Measurements from ENCODE around the gene C10orf143. TPM values are rescaled to one million over a fixed set of nuclear protein-coding genes. Genes with fewer than 3 reads are reported as not detected.

C10orf143 gene
- total RNA-seq, 1 donor from 2014 or later: 0.11 TPM

- Histone ChIP-seq H3K27me3 (no peaks in the 10 kb centered on the region), H3K9me3 (no peaks in the 10 kb centered on the region), H3K4me1 (no peaks in the 10 kb centered on the region), H3K4me3 (no peak overlapping the region), H3K27ac (no peak overlapping the region), H3K36me3 (no peaks in the 10 kb centered on the region)
- DNase-seq (ENCODE audit: low spot score in 2 of 2): no peak
- intact Hi-C loops (cut with DNase I): no loop called here
- no peak for TF ChIP-seq CTCF (IDR thresholded peaks at IDR 0.05)
These were observed 91.9 kb downstream of the C10orf143 start for GRCh38 chr10:130018730-130019185.

- DNase-seq (ENCODE audit: low spot score in 2 of 2): no peak
- no peak overlapping the region for H3K27ac ChIP-seq
- intact Hi-C loops (cut with DNase I): no loop called here
- no peaks in the 10 kb centered on the region for H3K4me1 ChIP-seq
- no peaks in the 10 kb centered on the region for H3K27me3 ChIP-seq
- H3K9me3 ChIP-seq: no peaks in the 10 kb centered on the region
- no peak for TF ChIP-seq CTCF (IDR thresholded peaks at IDR 0.05)
- no peaks in the 10 kb centered on the region for H3K36me3 ChIP-seq
- no peak overlapping the region for H3K4me3 ChIP-seq
These were observed 92.4 kb downstream of the C10orf143 start for GRCh38 chr10:130018265-130018664.

- no peaks in the 10 kb centered on the region for H3K9me3 ChIP-seq
- no peak overlapping the region for H3K4me3 ChIP-seq
- no peak overlapping the region for H3K27ac ChIP-seq
- DNase-seq (ENCODE audit: low spot score in 2 of 2): no peak
- H3K4me1 ChIP-seq: no peaks in the 10 kb centered on the region
- no peaks in the 10 kb centered on the region for H3K36me3 ChIP-seq
- H3K27me3 ChIP-seq: no peaks in the 10 kb centered on the region
- TF ChIP-seq CTCF (IDR thresholded peaks at IDR 0.05): no peak
- intact Hi-C loops (cut with DNase I): no loop called here
These were observed 93.0 kb downstream of the C10orf143 start for GRCh38 chr10:130017631-130018022.

GRCh38 chr10:130016993-130017630 lies 93.5 kb downstream of the C10orf143 start:
- H3K36me3 ChIP-seq: no peaks in the 10 kb centered on the region
- H3K9me3 ChIP-seq: no peaks in the 10 kb centered on the region
- no peaks in the 10 kb centered on the region for H3K27me3 ChIP-seq
- H3K27ac ChIP-seq: no peak overlapping the region
- H3K4me1 ChIP-seq: no peaks in the 10 kb centered on the region
- no peak overlapping the region for H3K4me3 ChIP-seq
- DNase-seq (ENCODE audit: low spot score in 2 of 2): no peak
- TF ChIP-seq CTCF (IDR thresholded peaks at IDR 0.05): no peak
- intact Hi-C loops (cut with DNase I): no loop called here

- H3K9me3 ChIP-seq: no peaks in the 10 kb centered on the region
- no peak overlapping the region for H3K27ac ChIP-seq
- intact Hi-C loops (cut with DNase I): no loop called here
- H3K36me3 ChIP-seq: no peaks in the 10 kb centered on the region
- no peaks in the 10 kb centered on the region for H3K4me1 ChIP-seq
- H3K27me3 ChIP-seq: no peaks in the 10 kb centered on the region
- H3K4me3 ChIP-seq: no peak overlapping the region
- TF ChIP-seq CTCF (IDR thresholded peaks at IDR 0.05): no peak
- DNase-seq (ENCODE audit: low spot score in 2 of 2): no peak
These were observed 94.5 kb downstream of the C10orf143 start for GRCh38 chr10:130016095-130016494.

Measured in ascending aorta (tissue), 2 donors.